ENCODE data around the gene ZC3H12A.
A peak's percentile ranks its signal among the peaks of the same experiment; 100 is the strongest.

The ZC3H12A gene

DNA sequence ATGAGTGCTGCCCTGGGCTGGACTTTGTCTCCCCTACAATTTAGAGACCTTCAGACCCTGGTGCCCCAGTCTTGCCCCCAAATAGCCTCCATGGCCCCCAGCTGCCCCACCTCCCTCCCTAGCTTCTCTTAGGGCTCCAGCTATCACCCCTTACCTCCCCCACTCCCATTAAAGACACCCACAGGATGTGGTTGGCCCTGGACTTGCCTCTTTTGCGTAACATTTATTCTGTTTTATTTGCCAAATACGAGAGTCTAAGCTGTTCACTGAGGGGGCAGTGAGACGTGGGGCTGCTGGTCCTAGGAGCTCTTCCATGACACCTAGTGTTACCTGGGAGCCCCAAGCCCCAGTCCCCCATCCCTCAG is 4.5 kb downstream of the ZC3H12A start:
- peak; percentile 34 for DNase-seq (ENCODE audit: low spot score)

DNA sequence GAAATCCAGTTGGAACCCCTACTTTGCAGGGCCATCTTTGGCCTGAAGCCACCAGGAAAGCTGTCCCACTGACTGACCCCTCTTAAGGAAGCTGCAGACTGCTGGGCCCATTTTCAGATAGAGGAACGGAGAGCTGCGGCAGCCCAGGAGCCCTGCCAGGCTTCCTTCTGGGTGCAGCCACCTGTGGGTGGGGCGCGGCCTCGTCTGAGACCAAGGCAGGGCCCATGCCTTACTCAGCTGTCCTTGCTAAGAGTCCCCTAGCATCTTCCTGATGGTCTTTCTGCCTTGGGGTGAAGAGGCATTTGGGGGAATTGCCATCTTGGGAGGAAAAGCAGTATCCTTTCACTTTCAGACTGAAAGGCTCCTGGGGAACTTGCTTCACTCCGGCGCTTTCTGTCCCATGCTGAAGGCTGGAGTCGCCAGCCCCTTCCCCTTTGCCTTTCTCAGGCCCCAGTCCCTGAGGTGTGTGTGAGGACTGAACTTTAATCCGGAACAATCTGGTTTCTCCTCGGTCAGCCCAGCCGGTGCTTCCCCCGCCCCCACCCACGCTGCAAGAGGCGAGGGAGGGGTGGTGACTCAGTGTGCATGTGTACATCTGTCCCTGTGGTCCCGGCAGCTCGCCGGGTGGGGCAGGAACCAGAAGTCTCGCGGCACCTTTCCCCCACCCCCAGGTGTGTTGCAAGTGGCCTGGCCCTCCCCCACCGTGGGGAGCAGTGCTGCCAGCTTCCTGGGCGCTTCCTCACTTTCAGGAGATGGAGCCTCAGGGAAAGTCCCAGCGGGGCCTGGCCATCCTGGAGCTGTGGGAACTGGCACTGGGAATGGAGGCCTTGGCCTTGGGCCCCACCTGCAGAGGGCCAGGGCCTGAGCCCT is 5.1 kb downstream of the ZC3H12A start:
- DNase-seq (ENCODE audit: low spot score), result peak; percentile 70

DNA sequence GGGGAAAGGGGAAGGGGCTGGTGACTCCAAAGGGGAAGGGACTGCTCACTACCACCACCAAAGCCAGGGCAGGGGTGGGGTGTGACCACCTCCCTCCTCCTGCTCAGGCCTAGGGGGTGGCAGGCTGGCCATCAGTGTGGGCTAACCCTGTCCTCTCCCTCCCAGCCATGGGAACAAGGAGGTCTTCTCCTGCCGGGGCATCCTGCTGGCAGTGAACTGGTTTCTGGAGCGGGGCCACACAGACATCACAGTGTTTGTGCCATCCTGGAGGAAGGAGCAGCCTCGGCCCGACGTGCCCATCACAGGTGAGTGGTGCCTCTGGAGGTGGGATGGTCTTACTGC is 5.7 kb downstream of the ZC3H12A start:
- DNase-seq (ENCODE audit: low spot score), result peak; percentile 64

DNA sequence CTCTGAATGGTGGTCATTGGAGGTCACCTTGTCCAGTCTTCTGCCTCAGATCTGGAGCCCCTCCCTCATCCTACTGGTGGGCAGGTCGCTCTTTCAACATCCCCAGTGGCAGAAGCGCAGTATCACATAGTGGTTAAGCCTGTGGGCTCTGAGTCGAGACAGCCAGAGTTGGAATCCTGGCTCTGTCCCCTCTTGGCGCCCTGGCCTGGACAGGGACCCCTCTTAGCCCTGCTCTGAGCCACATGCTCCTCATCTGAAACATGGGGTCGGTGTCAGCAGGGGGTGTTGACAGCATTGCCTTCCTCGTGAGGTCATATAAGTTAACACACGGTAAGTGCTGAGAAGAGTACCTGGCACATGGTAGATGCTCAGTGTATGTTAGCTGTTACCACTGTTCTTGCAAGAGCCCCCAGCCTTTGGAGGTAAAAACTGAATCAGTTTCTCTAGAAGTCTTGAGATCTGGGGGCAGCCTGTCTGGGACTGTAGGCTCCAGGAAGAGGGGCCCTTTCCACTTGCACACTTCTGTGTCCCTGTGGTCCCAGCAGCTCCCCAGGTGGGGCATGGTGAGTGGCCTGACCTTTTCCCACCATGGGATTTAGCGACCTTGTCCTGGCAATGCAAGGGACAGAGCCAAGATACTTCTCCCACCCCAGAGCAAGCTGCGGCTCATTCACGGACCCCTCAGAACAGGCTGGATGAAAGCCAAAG is 6.4 kb downstream of the ZC3H12A start:
- DNase-seq (ENCODE audit: low spot score), result peak; percentile 33

DNA sequence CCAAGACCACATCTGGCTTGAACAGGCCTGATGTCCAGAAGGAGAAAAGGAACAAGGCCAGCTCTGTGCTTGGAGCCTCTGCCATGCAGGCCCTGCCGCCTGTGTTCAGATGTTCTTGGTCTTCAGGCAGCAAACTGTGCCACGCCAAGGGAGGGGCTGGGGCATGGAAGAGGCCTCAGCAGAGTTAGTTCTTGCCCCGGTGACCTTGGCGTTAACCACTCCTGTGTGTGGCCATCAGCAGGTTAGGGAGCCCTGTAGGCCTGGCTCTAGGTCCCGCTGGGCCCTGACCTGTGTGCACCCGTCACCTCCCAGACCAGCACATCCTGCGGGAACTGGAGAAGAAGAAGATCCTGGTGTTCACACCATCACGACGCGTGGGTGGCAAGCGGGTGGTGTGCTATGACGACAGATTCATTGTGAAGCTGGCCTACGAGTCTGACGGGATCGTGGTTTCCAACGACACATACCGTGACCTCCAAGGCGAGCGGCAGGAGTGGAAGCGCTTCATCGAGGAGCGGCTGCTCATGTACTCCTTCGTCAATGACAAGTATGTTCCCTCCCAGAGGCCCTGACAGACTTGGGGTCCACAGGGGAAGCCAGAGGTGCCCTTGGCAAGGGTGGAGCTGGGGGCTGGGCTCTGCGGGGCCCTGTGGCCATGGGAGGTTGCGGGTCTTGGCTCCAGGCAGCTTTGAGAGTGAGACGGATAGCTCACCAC is 7.1 kb downstream of the ZC3H12A start:
- DNase-seq (ENCODE audit: low spot score), result peak; percentile 58

DNA sequence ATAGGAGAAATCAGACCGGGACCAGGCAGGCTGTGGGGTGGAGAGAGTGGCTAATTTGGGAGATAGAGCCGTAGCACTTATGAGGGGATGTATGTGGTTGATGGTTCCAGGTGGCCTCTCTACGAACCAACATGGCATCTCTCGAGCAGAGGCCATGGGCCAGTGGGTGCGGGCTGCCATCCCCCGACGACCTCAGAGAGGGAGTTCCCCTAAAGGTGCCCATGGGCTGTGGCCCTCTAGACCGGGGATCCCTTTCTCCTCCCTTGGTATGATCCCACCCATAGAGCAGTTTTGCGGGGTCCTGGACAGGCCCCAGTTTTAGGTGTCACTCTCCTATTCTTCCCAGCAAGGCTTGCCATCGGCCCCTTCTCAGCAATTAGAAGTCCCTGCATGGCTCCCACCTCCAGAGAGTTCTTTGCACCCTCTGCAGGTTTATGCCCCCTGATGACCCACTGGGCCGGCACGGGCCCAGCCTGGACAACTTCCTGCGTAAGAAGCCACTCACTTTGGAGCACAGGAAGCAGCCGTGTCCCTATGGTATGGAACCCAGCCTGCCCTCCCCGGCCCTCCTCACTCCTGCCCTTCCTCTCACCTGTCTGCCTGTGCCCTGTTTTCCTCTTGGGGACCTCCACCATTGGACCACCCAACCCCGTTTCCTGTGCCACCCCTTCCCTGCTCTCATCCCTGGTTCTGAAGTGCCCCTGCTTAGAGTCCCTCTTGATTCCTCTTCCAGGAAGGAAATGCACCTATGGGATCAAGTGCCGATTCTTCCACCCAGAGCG is 7.8 kb downstream of the ZC3H12A start:
- peak; percentile 30 for DNase-seq (ENCODE audit: low spot score)

DNA sequence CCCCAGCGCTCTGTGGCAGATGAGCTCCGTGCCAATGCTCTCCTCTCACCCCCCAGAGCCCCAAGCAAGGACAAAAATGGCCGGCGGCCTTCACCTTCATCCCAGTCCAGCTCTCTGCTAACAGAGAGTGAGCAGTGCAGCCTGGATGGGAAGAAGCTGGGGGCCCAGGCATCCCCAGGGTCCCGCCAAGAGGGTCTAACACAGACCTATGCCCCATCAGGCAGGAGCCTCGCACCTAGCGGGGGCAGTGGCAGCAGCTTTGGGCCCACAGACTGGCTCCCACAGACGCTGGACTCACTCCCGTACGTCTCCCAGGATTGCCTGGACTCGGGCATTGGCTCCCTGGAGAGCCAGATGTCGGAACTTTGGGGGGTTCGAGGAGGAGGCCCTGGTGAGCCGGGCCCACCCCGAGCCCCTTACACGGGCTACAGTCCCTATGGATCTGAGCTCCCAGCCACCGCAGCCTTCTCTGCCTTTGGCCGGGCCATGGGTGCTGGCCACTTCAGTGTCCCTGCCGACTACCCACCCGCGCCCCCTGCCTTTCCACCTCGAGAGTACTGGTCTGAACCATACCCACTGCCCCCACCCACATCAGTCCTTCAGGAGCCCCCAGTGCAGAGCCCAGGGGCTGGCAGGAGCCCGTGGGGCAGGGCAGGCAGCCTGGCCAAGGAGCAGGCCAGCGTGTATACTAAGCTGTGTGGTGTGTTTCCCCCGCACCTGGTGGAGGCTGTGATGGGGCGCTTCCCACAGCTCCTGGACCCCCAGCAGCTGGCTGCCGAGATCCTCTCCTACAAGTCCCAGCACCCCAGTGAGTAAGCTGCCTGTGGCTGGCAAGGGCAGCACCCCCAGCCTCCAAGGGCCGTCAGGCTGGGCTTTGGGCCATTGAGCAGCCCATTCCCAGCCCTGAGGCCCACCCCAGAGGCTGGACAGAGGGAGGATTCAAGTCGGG is 8.7 kb downstream of the ZC3H12A start:
- peak; percentile 46 for DNase-seq (ENCODE audit: low spot score)

DNA sequence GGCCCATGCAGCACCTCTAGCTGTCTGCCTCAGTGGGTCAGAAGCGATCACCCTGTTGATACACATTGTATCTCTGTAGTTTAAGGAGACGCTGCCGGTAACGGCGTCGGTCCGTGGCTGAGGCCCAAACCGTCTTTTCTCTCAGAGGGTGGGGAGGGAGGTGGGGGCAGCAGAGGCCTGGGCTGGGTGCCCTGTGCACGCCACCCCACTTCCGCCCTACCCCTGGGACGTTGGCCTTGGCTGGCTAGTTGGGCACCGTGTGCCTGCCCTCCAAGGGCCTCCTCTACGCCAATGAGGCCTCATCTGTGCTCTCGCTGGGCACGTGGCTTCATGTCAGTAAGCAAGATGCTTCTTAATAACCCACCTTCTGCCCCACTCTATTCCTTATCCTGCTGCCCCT is 9.4 kb downstream of the ZC3H12A start:
- DNase-seq (ENCODE audit: low spot score), result no peak

DNA sequence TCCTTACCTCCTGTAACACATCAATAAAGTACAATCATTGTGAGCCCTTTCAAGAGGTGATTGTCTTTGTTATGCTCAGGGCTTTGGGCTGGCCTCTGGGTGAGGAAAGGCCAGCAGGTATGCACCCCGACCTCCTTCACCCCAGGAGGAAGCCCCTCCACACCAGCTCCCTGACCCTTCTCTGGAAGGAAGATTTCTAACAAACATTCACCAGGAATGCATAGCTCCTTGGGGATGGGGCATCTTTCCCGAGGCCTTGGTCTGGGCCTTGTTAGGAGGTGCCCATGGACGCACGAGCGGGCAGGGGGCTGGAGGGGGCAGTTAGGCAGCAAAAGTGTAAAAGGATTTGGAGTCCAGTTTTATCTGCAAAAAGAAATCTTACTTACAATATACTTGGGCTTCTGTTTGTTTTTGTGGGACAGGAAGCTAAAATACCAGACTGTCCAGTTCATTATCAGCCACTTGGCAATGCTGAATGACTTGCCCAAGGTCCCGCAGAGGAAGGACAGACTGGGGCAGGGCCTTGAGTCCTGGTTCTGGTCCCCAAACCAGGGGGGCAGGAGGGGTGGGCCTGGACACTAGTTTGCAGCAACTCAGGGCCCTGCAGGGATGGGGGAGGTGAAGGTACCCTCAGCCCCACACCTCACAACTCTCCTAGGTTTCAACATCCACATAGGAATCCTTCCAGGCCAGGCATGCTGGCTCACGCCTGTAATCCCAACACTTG is 10.1 kb downstream of the ZC3H12A start:
- peak; percentile 44 for DNase-seq (ENCODE audit: low spot score)

DNA sequence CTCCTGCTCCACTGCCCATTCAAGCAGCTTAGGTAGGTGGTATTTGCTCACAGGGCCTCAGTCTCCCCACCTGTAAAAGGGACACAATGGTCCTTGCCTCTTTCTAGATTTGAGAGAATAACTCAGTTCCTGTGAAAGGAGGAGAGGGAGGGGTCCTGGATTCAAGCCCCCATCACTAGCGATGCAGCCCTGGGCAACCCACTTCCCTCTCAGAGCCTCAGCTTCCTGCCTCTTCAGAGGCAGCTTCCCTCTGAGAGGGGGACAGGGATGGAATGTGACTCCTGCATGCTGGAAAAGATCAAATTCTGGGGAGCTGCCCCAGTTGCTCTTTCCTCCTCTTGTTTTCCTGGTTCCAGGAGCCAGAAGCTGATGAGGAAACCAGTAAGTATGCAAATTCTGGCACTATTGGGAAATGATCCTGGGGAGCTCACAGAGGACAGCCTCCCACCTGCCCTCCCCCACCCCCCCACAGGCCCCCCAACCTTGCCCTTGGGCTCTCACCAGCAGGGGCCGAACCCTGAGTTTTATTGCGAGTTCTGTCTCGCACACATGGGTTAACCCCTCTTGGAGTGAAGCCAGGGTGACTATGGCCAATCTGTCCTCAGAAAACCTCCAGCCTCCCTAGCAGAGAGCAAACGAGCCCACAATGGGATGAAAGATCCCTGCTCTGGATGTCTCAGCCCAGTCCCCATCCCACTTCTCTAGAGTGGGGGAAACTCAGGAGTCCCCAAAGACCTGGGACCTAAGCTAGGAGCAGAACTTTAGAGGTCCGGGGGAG is 11.7 kb downstream of the ZC3H12A start:
- DNase-seq (ENCODE audit: low spot score), result no peak

DNA sequence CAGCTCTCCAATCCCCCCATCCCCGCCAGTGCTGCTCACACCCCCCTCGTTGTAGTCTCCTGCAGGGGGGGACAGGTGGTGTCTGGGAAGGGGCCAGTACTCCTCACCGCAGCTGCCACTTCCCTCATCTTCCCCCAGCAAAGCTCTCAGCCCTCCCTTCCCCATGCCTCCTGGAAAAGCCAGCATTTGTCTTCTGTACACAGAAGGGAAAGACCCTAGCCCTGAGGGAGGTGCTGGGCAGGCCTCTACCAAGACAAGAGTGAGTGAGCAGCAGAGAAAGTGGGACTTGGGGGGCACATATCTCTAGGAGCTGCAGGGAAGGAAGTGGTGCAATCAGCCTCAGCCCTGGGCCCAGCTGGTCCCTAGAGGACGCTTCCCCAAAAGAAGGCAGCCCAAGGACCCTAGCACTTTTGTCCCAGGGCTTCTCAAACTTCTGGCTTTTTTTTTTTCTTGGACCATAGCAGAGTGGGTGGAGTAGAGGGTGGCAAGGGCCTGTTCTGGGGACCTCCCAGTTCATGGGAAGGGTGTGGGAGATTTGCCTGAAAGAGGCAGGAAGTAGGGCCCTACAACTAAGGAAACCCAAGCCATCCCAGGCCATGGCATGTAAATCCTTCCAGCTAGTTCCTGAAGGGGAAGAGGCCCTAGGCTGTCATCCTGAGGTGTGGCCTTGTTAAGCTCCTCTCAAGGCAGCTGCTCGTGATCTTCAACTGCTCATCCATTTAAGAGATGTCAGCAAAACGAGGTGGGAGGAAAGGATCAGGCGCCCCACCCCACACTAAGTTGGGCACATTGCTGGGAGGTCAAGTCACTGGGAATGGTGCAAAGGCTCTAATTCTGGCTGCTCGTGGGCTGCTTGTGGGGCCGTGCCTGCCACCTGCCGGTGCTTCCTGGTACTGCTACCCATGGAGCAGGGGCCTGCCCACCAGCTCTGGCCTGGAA is 12.6 kb downstream of the ZC3H12A start:
- DNase-seq (ENCODE audit: low spot score), result peak; percentile 80

DNA sequence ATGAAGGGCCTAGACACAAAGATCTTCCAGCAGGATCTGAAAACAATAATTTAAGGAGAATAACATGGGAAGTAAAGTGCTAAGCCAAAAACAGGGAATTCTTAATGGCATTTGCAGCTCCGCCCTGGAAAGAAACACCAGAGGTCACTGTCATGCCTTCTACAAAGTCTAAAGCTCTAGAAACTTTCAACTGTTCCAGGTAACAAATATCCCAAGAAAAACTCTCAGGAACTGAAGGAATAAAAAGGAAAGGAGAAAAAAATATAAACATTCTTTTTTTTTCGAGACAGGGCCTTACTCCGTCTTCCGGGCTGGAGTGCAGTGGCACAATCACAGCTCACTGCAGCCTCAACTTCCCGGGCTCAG is 13.2 kb downstream of the ZC3H12A start:
- no peak for DNase-seq (ENCODE audit: low spot score)

DNA sequence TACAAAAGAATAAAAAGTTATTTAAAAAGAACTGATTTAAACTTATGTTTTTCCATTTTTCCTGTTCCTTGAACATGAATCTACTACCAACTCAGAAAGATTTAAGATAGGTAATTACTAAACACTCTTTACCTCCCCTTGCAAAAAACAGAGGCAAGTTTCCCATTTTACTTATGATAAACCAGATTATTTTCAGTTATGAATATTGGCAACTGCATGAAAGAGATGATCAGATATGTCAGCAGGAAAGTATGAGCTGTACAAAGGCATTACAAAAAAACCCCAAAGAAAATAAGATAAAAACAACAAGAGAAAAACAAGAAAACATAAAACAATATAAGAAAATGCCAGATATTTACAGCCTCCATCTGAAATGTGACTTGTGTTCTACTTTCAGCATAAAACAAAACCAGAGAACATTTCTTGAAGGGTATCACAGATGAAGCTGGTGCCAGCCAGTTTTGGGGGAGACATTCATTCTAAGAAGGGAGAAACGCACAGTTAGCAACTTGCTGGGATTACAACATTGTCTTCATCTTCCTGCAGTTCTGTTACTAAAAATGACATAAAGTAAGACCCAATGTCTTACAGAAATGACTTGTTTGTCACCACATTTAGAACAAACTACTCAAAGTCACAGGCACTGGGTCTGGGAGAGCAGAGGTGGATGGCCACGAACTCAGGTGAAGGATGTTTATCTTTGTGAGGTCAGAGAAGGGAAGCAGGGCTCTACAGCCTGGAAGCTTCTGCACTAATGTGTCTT is 19.1 kb downstream of the ZC3H12A start:
- DNase-seq (ENCODE audit: low spot score), result no peak

DNA sequence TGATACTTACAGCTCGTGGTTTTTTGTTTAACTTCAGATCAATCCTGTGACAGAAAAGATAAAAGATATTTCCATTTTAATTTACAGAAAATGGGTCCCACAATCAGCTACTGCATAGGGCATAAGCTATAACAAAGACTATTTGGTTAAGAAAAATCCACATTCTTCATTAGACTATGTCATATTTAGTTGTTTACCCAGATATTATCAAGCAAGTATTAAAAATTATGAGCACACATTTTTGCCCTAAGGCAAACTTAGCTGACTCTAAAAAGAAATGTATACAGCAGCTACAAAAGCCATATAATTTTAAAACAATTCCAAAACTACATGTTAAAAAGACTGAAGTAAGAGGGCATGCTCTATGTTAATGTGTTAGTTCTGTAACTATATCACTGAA is 21.5 kb downstream of the ZC3H12A start:
- DNase-seq (ENCODE audit: low spot score), result no peak

DNA sequence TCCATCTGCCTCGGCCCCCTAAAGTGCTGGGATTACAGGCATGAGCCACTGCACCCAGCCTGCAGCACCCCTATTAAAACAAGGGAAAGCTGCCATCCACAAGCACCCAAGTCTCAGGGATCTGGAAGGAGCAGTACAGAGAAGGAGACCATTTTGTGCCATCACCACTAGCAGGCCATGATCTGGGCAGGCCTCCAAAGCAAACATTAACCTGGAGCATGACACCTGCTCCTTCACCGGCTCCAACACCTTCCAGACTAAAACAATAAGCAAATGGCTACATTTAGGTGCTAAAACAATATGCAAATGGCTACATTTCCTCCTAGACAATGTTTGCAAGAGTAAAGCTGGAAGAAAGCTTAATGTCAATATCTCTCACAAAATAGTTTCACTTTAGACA is 23.5 kb downstream of the ZC3H12A start:
- DNase-seq (ENCODE audit: low spot score), result no peak

DNA sequence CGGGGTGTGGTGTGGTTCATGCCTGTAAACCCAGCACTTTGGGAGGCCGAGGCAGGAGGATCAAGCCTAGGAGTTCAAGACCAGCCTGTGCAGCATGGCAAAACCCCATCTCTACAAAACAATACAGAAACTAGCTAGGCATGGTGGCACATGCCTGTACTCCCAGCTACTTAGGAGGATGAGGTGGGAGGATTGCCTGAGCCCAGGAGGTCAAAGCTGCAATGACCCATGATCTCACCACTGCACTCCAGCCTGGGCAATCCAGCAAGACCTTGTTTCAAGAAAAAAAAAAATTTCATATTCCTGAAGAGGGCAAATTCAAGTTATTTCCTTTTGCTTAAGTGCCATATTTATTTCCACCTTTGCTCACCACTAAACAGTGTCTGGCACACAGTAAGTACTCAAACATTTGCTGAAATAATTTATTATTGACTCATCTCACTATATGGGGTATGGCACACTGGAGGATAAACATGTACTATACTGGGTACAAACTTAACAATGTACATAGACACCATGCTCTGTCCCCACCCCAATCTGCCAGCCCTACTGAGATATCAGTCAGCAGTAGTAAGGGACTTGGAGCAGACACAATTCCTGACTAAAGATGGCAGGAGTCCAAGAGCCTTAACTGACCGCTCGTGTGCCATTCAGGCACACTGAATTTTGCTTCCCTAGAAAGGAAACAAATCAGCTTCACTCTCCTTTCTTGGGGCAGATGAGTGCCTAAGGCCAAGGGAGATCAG is 24.7 kb downstream of the ZC3H12A start:
- no peak for DNase-seq (ENCODE audit: low spot score)

DNA sequence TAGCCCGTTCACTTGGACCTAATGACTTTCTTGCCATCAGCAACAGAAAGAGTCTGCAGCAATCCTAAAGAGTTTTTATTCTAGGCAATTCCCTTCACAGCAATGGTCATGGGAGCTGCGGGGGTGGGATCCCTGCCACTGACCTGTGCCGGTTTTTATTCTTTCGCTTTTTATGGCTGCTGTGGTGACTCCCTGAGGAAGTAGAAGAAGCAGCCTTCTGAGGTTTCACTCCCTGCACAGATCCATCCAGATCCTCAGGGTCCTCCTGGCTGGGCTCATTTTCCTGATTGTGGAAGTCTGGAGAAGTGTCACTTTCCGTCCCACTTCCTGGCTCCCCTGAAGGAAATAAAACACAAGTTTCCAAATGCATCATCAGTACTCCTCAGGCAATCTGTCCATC is 27.3 kb downstream of the ZC3H12A start:
- DNase-seq (ENCODE audit: low spot score), result no peak
